ENCODE data around the gene DGKZ.

DNA sequence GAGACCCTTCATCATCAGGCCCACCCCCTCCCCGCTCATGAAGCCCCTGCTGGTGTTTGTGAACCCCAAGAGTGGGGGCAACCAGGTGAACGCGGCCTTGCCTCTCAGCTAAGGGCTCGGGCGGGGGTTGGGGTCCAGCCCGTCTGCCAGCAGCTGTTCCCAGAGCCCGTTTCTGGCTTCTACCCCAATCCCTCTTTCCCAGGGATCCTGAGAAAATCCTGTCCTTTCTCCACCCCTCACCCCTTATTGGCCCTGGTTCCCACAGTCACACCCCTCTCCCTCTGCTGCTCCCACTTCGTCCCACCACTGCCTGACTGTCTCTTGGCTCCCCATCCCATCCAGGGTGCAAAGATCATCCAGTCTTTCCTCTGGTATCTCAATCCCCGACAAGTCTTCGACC is 24.8 kb downstream of the DGKZ start:
- TF ChIP-seq, protein P1, sequence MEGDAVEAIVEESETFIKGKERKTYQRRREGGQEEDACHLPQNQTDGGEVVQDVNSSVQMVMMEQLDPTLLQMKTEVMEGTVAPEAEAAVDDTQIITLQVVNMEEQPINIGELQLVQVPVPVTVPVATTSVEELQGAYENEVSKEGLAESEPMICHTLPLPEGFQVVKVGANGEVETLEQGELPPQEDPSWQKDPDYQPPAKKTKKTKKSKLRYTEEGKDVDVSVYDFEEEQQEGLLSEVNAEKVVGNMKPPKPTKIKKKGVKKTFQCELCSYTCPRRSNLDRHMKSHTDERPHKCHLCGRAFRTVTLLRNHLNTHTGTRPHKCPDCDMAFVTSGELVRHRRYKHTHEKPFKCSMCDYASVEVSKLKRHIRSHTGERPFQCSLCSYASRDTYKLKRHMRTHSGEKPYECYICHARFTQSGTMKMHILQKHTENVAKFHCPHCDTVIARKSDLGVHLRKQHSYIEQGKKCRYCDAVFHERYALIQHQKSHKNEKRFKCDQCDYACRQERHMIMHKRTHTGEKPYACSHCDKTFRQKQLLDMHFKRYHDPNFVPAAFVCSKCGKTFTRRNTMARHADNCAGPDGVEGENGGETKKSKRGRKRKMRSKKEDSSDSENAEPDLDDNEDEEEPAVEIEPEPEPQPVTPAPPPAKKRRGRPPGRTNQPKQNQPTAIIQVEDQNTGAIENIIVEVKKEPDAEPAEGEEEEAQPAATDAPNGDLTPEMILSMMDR (conservative IDR thresholded peaks at IDR 0.05; ENCODE audit: low read depth in 2 of 2), result no peak
- no peak for TF ChIP-seq POLR2AphosphoS5 (IDR thresholded peaks at IDR 0.05; ENCODE audit: low read depth)
- TF ChIP-seq CREB1 (CRISPR knock-in tag; IDR thresholded peaks at IDR 0.05; ENCODE audit: low read depth), result no peak
- no peak for TF ChIP-seq EZH2 (IDR thresholded peaks at IDR 0.05; ENCODE audit: low read depth, unreplicated experiment)
- TF ChIP-seq JUNB (IDR thresholded peaks at IDR 0.05; ENCODE audit: unreplicated experiment), result no peak
- no peak for TF ChIP-seq EZH2phosphoT487 (IDR thresholded peaks at IDR 0.05; ENCODE audit: unreplicated experiment)

Measured in GM23338 (cell line).